Measurements from ENCODE around the gene PINK1.

Gene PINK1

DNA sequence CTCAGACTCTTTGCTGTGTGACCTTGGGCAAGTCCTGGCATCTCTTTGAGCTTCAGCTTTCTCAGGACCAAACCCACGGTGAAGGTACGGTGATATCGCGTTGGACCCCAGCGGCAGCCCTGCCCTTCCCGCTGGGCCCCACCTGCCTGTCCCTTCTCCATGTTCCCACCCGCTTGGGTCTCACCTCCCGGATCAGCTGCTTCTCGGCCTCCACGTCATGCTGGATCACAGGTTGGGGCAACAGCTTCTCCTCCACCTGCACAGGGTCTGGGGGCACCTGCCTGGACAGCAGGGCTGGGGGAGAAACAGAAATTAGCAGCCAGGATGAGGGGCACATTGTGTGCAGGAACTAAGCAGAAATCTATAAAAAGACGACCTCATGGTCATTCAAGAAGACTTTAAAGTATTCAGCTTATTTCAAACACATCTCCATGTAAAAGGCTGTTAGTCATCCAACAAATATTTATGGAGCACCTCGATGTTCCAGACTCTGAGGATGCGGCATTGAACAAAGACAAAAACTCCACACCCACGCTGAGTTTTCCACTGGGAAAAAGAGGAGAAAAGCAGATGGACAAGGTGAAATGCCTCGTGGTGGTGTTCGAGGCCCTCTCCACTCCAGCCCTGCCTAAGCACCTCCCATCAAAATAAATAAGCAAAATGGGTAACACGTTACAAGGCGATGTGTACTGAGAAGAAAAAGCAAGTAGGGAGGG lies 65.1 kb downstream of the PINK1 start:
- H3K27ac ChIP-seq = no peak overlapping the region

DNA sequence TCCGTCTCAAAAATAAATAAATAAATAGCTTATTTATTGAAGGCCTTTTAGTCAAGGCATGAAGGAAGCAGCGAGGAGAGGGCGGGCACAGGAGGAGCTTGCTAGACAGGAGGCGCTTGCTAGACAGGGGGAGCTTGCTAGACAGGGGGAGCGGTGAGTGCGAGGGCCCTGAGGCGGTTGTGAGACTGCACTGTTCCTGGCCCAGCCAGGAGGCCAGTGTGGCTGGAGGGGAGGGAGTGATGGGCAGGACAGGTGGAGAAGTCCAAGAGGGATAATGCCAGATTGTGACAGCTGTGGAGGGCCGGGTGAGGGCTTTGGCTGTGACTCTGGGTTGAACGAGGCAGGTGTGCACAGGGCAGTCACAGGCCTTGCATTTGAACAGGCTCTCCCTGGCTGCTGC lies 66.3 kb downstream of the PINK1 start:
- TF ChIP-seq, protein P1, sequence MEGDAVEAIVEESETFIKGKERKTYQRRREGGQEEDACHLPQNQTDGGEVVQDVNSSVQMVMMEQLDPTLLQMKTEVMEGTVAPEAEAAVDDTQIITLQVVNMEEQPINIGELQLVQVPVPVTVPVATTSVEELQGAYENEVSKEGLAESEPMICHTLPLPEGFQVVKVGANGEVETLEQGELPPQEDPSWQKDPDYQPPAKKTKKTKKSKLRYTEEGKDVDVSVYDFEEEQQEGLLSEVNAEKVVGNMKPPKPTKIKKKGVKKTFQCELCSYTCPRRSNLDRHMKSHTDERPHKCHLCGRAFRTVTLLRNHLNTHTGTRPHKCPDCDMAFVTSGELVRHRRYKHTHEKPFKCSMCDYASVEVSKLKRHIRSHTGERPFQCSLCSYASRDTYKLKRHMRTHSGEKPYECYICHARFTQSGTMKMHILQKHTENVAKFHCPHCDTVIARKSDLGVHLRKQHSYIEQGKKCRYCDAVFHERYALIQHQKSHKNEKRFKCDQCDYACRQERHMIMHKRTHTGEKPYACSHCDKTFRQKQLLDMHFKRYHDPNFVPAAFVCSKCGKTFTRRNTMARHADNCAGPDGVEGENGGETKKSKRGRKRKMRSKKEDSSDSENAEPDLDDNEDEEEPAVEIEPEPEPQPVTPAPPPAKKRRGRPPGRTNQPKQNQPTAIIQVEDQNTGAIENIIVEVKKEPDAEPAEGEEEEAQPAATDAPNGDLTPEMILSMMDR (conservative IDR thresholded peaks at IDR 0.05) = no peak
- no peak overlapping the region for H3K27ac ChIP-seq

More for the DNA sequence above, 65.1 kb downstream of the PINK1 start:
- TF ChIP-seq, protein P1 (conservative IDR thresholded peaks at IDR 0.05) = no peak

DNA sequence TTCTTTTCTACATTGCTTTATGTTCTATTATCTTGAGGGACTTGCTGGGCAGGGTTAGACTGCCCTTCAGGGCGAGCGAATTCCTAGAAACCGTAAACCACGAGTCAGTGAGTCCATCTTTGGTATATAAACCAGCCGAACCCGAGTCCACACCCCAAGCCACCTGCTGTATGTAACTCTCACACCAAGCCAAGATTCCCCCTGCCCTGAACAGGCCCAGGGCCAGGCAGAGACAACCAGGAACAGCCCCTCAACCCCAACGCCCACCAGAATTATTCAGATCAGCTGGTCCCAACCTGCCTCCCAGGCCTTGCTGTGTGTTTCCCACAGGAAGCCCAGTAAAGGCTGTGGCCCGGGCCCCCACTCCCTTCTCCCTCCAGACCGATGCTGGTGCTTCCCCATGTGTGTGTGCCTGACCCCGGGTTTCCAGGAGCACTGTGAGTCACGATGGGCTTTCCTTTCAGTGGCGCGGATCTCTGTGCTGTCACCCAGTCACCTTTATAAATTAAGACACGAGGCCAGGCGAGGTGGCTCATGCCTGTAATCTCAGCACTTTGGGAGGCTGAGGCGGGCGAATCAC lies 67.5 kb downstream of the PINK1 start:
- TF ChIP-seq, protein P1 (conservative IDR thresholded peaks at IDR 0.05) = no peak
- H3K27ac ChIP-seq = no peak overlapping the region
